ENCODE measurements around the gene IL3. TPM values are rescaled to one million over a fixed set of nuclear protein-coding genes. Genes with fewer than 3 reads are reported as not detected.

The IL3 gene
- total RNA-seq, 1 experiment from 2014 or later = not detected

DNA sequence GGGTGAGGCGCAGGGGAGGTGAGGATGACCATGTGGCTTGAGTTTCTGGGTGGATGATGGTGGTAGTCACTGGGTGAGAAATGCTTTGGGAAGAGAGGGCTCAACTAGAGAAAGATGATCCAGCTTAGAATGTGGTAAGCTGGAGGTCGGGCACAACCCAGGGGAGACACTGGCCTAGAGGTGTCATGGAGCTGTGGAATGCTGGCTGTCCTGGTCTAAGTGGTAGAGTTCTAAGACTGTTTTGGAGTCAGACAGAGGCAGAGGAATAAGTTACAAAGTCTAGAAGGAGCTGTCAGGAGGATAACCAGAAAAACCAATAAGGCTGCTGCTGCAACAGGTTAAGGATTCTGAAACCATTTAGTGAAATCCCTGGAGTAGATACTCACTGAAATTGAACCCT lies 29.8 kb upstream of the IL3 start:
- no peaks in the 10 kb centered on the region for H3K4me1 ChIP-seq
- no peaks in the 10 kb centered on the region for H3K9me3 ChIP-seq
- Mint-ChIP-seq H3K4me1 (ENCODE audit: low read depth, unreplicated experiment) (no peaks in the 10 kb centered on the region), H3K27ac (ENCODE audit: unreplicated experiment) (no peak overlapping the region), H3K36me3 (ENCODE audit: insufficient read depth, unreplicated experiment) (no peaks in the 10 kb centered on the region), H3K9me3 (ENCODE audit: unreplicated experiment) (no peaks in the 10 kb centered on the region), H3K27me3 (ENCODE audit: insufficient read depth, unreplicated experiment) (peaks cover 31% of the 10 kb centered on the region), H3K4me3 (ENCODE audit: unreplicated experiment) (no peak overlapping the region)
- no TSS peak for BruUV-seq (replicated peaks)
- no peak for DNase-seq
- intact Hi-C loops (cut with micrococcal nuclease; ENCODE audit: unreplicated experiment) = no loop called here
- ChIA-PET CTCF (no interaction called here), POLR2A (no interaction called here)
- no peak overlapping the region for H3K4me3 ChIP-seq (ENCODE audit: low read depth, low read length)
- H3K36me3 ChIP-seq (ENCODE audit: control insufficient read depth, insufficient read depth, low read length) = no peaks in the 10 kb centered on the region
- TF ChIP-seq, protein P1, sequence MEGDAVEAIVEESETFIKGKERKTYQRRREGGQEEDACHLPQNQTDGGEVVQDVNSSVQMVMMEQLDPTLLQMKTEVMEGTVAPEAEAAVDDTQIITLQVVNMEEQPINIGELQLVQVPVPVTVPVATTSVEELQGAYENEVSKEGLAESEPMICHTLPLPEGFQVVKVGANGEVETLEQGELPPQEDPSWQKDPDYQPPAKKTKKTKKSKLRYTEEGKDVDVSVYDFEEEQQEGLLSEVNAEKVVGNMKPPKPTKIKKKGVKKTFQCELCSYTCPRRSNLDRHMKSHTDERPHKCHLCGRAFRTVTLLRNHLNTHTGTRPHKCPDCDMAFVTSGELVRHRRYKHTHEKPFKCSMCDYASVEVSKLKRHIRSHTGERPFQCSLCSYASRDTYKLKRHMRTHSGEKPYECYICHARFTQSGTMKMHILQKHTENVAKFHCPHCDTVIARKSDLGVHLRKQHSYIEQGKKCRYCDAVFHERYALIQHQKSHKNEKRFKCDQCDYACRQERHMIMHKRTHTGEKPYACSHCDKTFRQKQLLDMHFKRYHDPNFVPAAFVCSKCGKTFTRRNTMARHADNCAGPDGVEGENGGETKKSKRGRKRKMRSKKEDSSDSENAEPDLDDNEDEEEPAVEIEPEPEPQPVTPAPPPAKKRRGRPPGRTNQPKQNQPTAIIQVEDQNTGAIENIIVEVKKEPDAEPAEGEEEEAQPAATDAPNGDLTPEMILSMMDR (IDR thresholded peaks at IDR 0.05; ENCODE audit: insufficient read depth in 1 of 2, low read depth in 1 of 2, low read length in 1 of 2, severe bottlenecking in 1 of 2, unreplicated experiment in 1 of 2) = no peak
- no peaks in the 10 kb centered on the region for H3K27me3 ChIP-seq (replicated peaks; ENCODE audit: control insufficient read depth, insufficient read depth, low read length)

DNA sequence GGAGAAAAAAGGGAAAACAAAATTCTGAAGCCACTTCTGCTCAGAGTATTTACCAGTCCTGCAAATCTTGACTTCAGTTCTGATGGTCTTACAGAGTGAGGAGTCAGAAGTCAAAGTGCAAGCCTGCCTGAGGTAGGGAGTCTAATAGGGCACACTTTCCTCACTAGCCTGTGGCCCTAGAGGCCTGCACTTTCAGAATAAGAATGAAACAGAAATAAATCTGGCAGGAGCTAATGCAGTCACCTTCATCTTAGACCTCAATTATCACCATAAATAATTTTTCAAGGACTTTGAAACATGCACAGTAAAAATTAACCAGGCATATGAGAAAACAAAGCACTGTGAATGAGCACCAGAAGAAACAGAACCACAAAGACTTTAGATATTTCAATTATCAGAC lies 28.3 kb upstream of the IL3 start:
- no peak for DNase-seq
- Histone ChIP-seq H3K36me3 (ENCODE audit: control insufficient read depth, insufficient read depth, low read length) (no peaks in the 10 kb centered on the region), H3K4me1 (no peaks in the 10 kb centered on the region), H3K27me3 (replicated peaks; ENCODE audit: control insufficient read depth, insufficient read depth, low read length) (no peaks in the 10 kb centered on the region), H3K9me3 (no peaks in the 10 kb centered on the region), H3K4me3 (ENCODE audit: low read depth, low read length) (no peak overlapping the region)
- no peaks in the 10 kb centered on the region for H3K36me3 Mint-ChIP-seq (ENCODE audit: insufficient read depth, unreplicated experiment)
- intact Hi-C loops (cut with micrococcal nuclease; ENCODE audit: unreplicated experiment) = no loop called here
- H3K9me3 Mint-ChIP-seq (ENCODE audit: unreplicated experiment) = no peaks in the 10 kb centered on the region
- no TSS peak for BruUV-seq (replicated peaks)
- H3K4me1 Mint-ChIP-seq (ENCODE audit: low read depth, unreplicated experiment) = no peaks in the 10 kb centered on the region
- TF ChIP-seq, protein P1 (IDR thresholded peaks at IDR 0.05; ENCODE audit: insufficient read depth in 1 of 2, low read depth in 1 of 2, low read length in 1 of 2, severe bottlenecking in 1 of 2, unreplicated experiment in 1 of 2) = no peak
- peaks cover 31% of the 10 kb centered on the region for H3K27me3 Mint-ChIP-seq (ENCODE audit: insufficient read depth, unreplicated experiment)
- POLR2A ChIA-PET = no interaction called here
- H3K27ac Mint-ChIP-seq (ENCODE audit: unreplicated experiment) = no peak overlapping the region
- H3K4me3 Mint-ChIP-seq (ENCODE audit: unreplicated experiment) = no peak overlapping the region
- CTCF ChIA-PET = no interaction called here

DNA sequence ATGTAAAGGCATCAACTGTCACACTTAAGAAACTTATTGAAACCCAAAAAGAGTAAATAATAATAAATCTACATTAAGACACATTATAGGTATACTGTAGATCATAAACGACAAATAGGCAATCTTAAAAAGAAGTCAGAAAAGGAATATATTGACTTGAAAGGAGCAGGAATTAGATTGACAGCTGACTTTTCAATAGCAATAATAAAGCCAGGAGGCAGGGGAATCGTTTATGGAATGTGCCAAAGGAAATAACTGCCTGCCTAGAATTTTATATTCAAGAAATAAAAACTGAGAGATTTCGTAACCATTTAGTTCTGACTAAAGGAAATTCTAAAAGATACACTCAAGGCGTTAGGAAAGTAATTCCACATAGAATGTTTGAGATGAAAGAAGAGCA lies 27.3 kb upstream of the IL3 start:
- intact Hi-C loops (cut with micrococcal nuclease; ENCODE audit: unreplicated experiment) = no loop called here
- Mint-ChIP-seq H3K9me3 (ENCODE audit: unreplicated experiment) (no peaks in the 10 kb centered on the region), H3K27ac (ENCODE audit: unreplicated experiment) (no peak overlapping the region), H3K4me1 (ENCODE audit: low read depth, unreplicated experiment) (no peaks in the 10 kb centered on the region), H3K4me3 (ENCODE audit: unreplicated experiment) (no peak overlapping the region), H3K27me3 (ENCODE audit: insufficient read depth, unreplicated experiment) (peaks cover 28% of the 10 kb centered on the region), H3K36me3 (ENCODE audit: insufficient read depth, unreplicated experiment) (no peaks in the 10 kb centered on the region)
- TF ChIP-seq, protein P1 (IDR thresholded peaks at IDR 0.05; ENCODE audit: insufficient read depth in 1 of 2, low read depth in 1 of 2, low read length in 1 of 2, severe bottlenecking in 1 of 2, unreplicated experiment in 1 of 2) = no peak
- H3K4me1 ChIP-seq = no peaks in the 10 kb centered on the region
- H3K9me3 ChIP-seq = no peaks in the 10 kb centered on the region
- POLR2A ChIA-PET = no interaction called here
- no peak overlapping the region for H3K4me3 ChIP-seq (ENCODE audit: low read depth, low read length)
- BruUV-seq (replicated peaks) = no TSS peak
- H3K36me3 ChIP-seq (ENCODE audit: control insufficient read depth, insufficient read depth, low read length) = no peaks in the 10 kb centered on the region
- no peaks in the 10 kb centered on the region for H3K27me3 ChIP-seq (replicated peaks; ENCODE audit: control insufficient read depth, insufficient read depth, low read length)
- CTCF ChIA-PET = no interaction called here
- no peak for DNase-seq
